H1 (cell line): ENCODE measurements around the gene SCNN1A. TPM values are rescaled to one million over a fixed set of nuclear protein-coding genes. Genes with fewer than 3 reads are reported as not detected.

Experiments used
- BACH1 ChIP-seq: IDR thresholded peaks from 2 replicates; pipeline ENCODE4 v1.6.1; 2012; ENCODE audit warnings: low read length, improper control_type of control experiment
- CREB1 ChIP-seq: IDR thresholded peaks from 2 replicates; pipeline ENCODE4 v1.6.1; 2012; ENCODE audit warnings: inconsistent platforms
- EGR1 ChIP-seq: IDR thresholded peaks from 2 replicates; pipeline ENCODE4 v1.6.1; 2011; ENCODE audit warnings: low read depth, low read length, borderline replicate concordance
- EZH2 ChIP-seq: fragments of 200-600 bp; sonication (generic); IDR thresholded peaks from 2 replicates; pipeline ENCODE4 v1.7.1; 2012; ENCODE audit warnings: low read depth, mild to moderate bottlenecking, moderate library complexity, low read length, inconsistent platforms; ENCODE audit not compliant: severe bottlenecking
- GTF2F1 ChIP-seq: IDR thresholded peaks from 2 replicates; pipeline ENCODE4 v1.6.1; 2012; ENCODE audit warnings: low read depth, low read length, improper control_type of control experiment, borderline replicate concordance
- NANOG ChIP-seq: IDR thresholded peaks from 2 replicates; pipeline ENCODE4 v1.6.1; 2011; ENCODE audit warnings: low read length, low read depth, mild to moderate bottlenecking, inconsistent platforms; ENCODE audit not compliant: insufficient read depth, poor library complexity, severe bottlenecking
- POLR2A ChIP-seq, 2 experiments: IDR thresholded peaks; 1 replicate in 1 of 2; 2 replicates in 1 of 2; pipeline ENCODE4 v1.6.1; 2011; ENCODE audit warnings: low read depth in 2 of 2, low read length in 2 of 2, mild to moderate bottlenecking in 2 of 2; ENCODE audit errors: control extremely low read depth in 1 of 2
- SIRT6 ChIP-seq: IDR thresholded peaks from one replicate; pipeline ENCODE4 v1.7.1; 2012; ENCODE audit warnings: low read length, inconsistent platforms
- TAF1 ChIP-seq: IDR thresholded peaks from 2 replicates; pipeline ENCODE4 v1.6.1; 2011; ENCODE audit warnings: mild to moderate bottlenecking, low read depth, low read length
- polyA plus RNA-seq, 7 experiments: library from polyadenylated mRNA; depleted of rRNA in 3 of 7; stranded (reverse) in 5 of 7; unstranded in 2 of 7; fragments of >200 nt in 5 of 7; fragments of 200-250 nt in 2 of 7; gene quantifications; 1 replicate in 5 of 7; 2 replicates in 1 of 7; 4 replicates in 1 of 7; pipeline versions ENCODE4 v1.2.1 to v1.2.3, GENCODE V29; 2011 to 2013; ENCODE audit warnings: missing spikeins in 2 of 7, mixed read lengths in 2 of 7
- total RNA-seq: library from RNA; stranded (reverse); fragmentation: NEBNext Ultra II Directional; extraction: Animal tissue kit (Norgen Biotek cat#: 25700); gene quantifications from 2 replicates; pipeline ENCODE4 v1.2.1, GENCODE V29; 2021

The SCNN1A gene
- total and polyA plus RNA-seq, 2 of the 8 experiments (the other 6 are each of a cell fraction or from before 2014, with no cell fraction given): 85.5 to 156 TPM

DNA sequence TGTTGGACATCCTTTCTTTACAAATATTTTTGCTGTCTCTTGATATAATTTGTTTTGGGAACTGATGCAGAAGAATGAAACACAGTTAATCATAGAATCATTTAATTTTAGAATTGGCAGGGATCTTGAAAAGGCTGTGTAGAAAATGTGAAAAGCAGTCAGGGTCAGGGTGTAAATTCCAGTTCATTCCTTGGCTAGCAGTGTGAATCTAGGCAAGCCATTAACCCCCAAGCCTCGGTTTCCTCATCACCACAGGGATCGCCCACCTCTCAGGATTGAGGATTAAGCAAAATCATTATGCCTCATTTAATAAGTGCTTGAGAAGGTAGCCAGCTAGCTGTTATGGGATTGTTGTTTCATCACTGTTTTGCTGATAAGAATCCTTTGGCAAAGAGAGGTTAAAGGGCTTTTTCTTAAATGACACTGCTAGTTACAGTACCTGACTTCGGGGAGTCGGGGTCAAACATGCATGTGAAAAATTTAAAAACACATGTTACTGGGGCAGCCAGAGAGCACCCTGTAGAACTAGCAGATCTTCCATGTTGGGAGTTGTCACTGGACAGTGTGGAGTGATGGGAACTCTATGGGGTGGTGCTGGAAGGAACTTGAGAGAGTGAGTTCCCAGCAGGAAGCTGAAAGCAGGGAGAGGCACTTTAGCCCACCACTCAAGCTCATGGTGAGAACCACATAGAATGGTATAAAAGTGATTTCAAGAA, 44.2 kb downstream of the SCNN1A start (continued):
- TF ChIP-seq BACH1 (no peak), TAF1 (no peak), GTF2F1 (no peak), EZH2 (no peak), SIRT6 (no peak), NANOG (no peak), POLR2A (IDR thresholded peaks at IDR 0.05; ENCODE audit: control extremely low read depth in 1 of 2, low read depth in 2 of 2, low read length in 2 of 2) (no peak), EGR1 (no peak), CREB1 (no peak)
